A673 (cell line): ENCODE data around the gene SMIM7.

ENCODE experiments used
- EZH2 ChIP-seq: fragments of 200-600 bp; sonication (generic); IDR thresholded peaks from 2 replicates; pipeline ENCODE4 v1.6.1; 2017; ENCODE audit warnings: borderline replicate concordance, low read depth, mild to moderate bottlenecking, mixed read lengths, antibody characterized with exemption, low read length; ENCODE audit not compliant: poor library complexity, severe bottlenecking
- TF ChIP-seq, protein P1 (sequence below): fragments of 300-800, 200-600 bp; sonication (generic); conservative IDR thresholded peaks from 2 replicates; pipeline ENCODE4 v1.5.1; 2017; ENCODE audit warnings: low read depth, mild to moderate bottlenecking, antibody characterized with exemption, low read length, moderate library complexity, mixed read lengths

DNA sequence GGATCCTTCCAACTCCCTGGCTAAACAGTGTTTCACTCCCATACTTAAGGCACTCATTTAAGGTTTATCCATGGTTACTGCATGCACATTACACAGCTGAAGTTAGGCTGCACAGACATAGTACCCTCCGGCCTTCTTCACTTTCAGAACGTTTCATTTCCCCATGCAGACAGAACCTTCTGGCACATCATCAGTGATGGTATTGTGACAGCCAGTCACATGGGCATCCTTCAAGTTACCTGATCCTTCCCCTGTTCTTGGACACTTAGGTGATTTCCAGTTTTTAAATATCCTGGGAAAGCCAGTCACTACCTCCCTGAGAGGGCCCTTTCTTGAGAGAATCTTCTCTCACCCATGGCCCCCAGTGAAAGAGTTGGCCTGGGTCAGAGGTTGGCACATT lies 9.1 kb downstream of the SMIM7 start:
- TF ChIP-seq, protein P1, sequence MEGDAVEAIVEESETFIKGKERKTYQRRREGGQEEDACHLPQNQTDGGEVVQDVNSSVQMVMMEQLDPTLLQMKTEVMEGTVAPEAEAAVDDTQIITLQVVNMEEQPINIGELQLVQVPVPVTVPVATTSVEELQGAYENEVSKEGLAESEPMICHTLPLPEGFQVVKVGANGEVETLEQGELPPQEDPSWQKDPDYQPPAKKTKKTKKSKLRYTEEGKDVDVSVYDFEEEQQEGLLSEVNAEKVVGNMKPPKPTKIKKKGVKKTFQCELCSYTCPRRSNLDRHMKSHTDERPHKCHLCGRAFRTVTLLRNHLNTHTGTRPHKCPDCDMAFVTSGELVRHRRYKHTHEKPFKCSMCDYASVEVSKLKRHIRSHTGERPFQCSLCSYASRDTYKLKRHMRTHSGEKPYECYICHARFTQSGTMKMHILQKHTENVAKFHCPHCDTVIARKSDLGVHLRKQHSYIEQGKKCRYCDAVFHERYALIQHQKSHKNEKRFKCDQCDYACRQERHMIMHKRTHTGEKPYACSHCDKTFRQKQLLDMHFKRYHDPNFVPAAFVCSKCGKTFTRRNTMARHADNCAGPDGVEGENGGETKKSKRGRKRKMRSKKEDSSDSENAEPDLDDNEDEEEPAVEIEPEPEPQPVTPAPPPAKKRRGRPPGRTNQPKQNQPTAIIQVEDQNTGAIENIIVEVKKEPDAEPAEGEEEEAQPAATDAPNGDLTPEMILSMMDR: no peak
- TF ChIP-seq EZH2: no peak
